Heart left ventricle (tissue), 16 donors: ENCODE data around the gene PHF21A. TPM values are rescaled to one million over a fixed set of nuclear protein-coding genes. Genes with fewer than 3 reads are reported as not detected.

Experiments used
- ATAC-seq, 4 donors: fragments of 200-7000 bp; cut with Tn5 transposase; one replicate each; pipeline ENCODE4 v1.9.1; 2020 to 2022; ENCODE audit warnings: moderate library complexity in 4 of 4, mild to moderate bottlenecking in 3 of 4, moderate number of reproducible peaks in 1 of 4
- DNase-seq, 5 donors: peaks; one replicate each; pipeline ENCODE4 v3.0.0-alpha.2; 2020
- H3K27ac ChIP-seq, 12 donors: fragments of 200-600 bp; sonication (generic) in 4 of 12; one replicate each; pipeline versions ENCODE4 v1.5.0 to v1.8.0; 2016 to 2022; ENCODE audit warnings: mild to moderate bottlenecking in 2 of 12
- H3K27me3 ChIP-seq, 9 donors: fragments of 200-600 bp; sonication (generic) in 2 of 9; one replicate each; pipeline versions ENCODE4 v1.5.1 to v1.8.0; 2016 to 2022; ENCODE audit warnings: mild to moderate bottlenecking in 3 of 9
- H3K36me3 ChIP-seq, 9 donors: fragments of 200-600 bp; sonication (generic) in 2 of 9; one replicate each; pipeline versions ENCODE4 v1.5.0 to v1.8.0; 2018 to 2022; ENCODE audit warnings: mild to moderate bottlenecking in 2 of 9
- H3K4me1 ChIP-seq, 12 donors: fragments of 200-600 bp; sonication (generic) in 4 of 12; one replicate each; pipeline versions ENCODE4 v1.5.0 to v1.8.0; 2016 to 2022; ENCODE audit warnings: mild to moderate bottlenecking in 3 of 12
- H3K4me3 ChIP-seq, 12 donors: fragments of 200-600 bp; sonication (generic) in 4 of 12; one replicate each; pipeline versions ENCODE4 v1.5.0 to v1.8.0; 2017 to 2022; ENCODE audit warnings: mild to moderate bottlenecking in 9 of 12, moderate library complexity in 4 of 12
- H3K9me3 ChIP-seq, 12 donors: fragments of 200-600 bp; sonication (generic) in 4 of 12; one replicate each; pipeline versions ENCODE4 v1.5.0 to v1.8.0; 2016 to 2022; ENCODE audit warnings: mild to moderate bottlenecking in 1 of 12
- CTCF ChIP-seq, 12 donors: fragments of 200-600 bp; sonication (generic) in 4 of 12; IDR thresholded peaks; one replicate each; pipeline versions ENCODE4 v1.5.0 to v1.8.0; 2018 to 2022; ENCODE audit warnings: antibody characterized with exemption in 12 of 12, mild to moderate bottlenecking in 5 of 12
- POLR2A ChIP-seq, 2 donors: fragments of 450-650 bp; IDR thresholded peaks; one replicate each; pipeline ENCODE4 v1.6.1; 2017; ENCODE audit warnings: antibody characterized with exemption in 2 of 2, mild to moderate bottlenecking in 2 of 2, moderate library complexity in 2 of 2
- WGBS, 4 donors: extraction: QIAGEN DNeasy Blood & Tissue Kit in 2 of 4; methylation state at CpG; one replicate each; pipeline versions ENCODE4 v1.1.5 to v1.1.7; 2013 to 2018; 5-methylcytosine and 5-hydroxymethylcytosine counted together
- intact Hi-C, 10 donors: fragments of 100-400 bp; cut with DNase I; formaldehyde crosslinking; loops; one replicate each; pipeline versions ENCODE4 v1.11.1 to v1.14.2; 2022
- polyA plus RNA-seq, 2 donors: library from polyadenylated mRNA; stranded (reverse); fragments of 200-250 nt; gene quantifications; one replicate each; pipeline ENCODE4 v1.2.3, GENCODE V29; 2013
- total RNA-seq, 9 donors: library from RNA; depleted of rRNA in 2 of 9; stranded (reverse); fragments of >200 nt in 2 of 9; fragmentation: NEBNext Ultra II Directional in 3 of 9; extraction: Animal tissue kit (Norgen Biotek cat#: 25700) in 3 of 9; gene quantifications; one replicate each; pipeline versions ENCODE4 v1.1.0 to v1.2.4, GENCODE V29; 2016 to 2023
- donor health status: ischemic (EF 13 %, LVEDD 7.1; RV severe dilation, severe dysfunction).
- donor health status: healthy with polysubstance abuse.
- donor health status: DM: no; HTN: yes; CAD: no.
- donor health status: DM: no; HTN: no; CAD: no.
- donor health status: ischemic (EF 25% LVEDD 6.9; RV normal size, moderate dysfunction).
- donor health status: ischemic (EF 25% LVEDD 5.7; RV mildly dilated, moderate dysfunction).
- donor health status: healthy.
- donor health status: DM: yes; HTN: yes; CAD: no.
- donor health status: ischemic (EF 35%, LVEDD 5.7; RV mildly dilated, moderate dysfunction).
- donor health status: nonischemic (EF 11% LVEDD 7.7; RV severe dilation, severe dysfunction).
- donor health status: DM: yes; HTN: yes; CAD: no.
- donor health status: PGD.
- donor health status: ischemic (EF 29% LVEDD 5.4; RV normal size, mild dysfunction).
- donor health status: nonischemic (EF 23%, LVEDD 6.1; RV moderate dilation, normal function).

PHF21A gene
- total and polyA plus RNA-seq, 11 donors, result 16.5 to 45.9 (median 36.1) TPM

GRCh38 chr11:45927684-45928413 lies 193.4 kb downstream of the PHF21A start:
- no peak for ATAC-seq
- intact Hi-C loops, result no loop called here
- Histone ChIP-seq H3K36me3 (peaks cover 0 to 20% (median 13%) of the 10 kb centered on the region in 9 donors), H3K4me3 (no peak overlapping the region), H3K27ac (no peak overlapping the region), H3K9me3 (no peaks in the 10 kb centered on the region), H3K27me3 (peaks cover 5 to 18% (median 6%) of the 10 kb centered on the region in 9 donors), H3K4me1 (peaks cover 0 to 30% (median 8%) of the 10 kb centered on the region in 12 donors)
- 95% methylated on average over 15 to 27 of the region's 27 CpGs for WGBS, 4 donors
- peak in 1 of 5 donors; percentile 51 for DNase-seq
- TF ChIP-seq CTCF (IDR thresholded peaks at IDR 0.05) (no peak), POLR2A (IDR thresholded peaks at IDR 0.05) (no peak)

- H3K36me3 ChIP-seq, result peaks cover 0 to 14% (median 9%) of the 10 kb centered on the region in 9 donors
- DNase-seq, result peak in 1 of 5 donors; percentile 40
Observed at GRCh38 chr11:45927332-45927683, 193.9 kb downstream of the PHF21A start.

GRCh38 chr11:45926536-45927331 lies 194.5 kb downstream of the PHF21A start:
- no peak for ATAC-seq
- Histone ChIP-seq H3K9me3 (no peaks in the 10 kb centered on the region), H3K4me1 (peaks cover 3 to 40% (median 16%) of the 10 kb centered on the region in 12 donors), H3K27me3 (peaks cover 13 to 29% (median 17%) of the 10 kb centered on the region in 9 donors), H3K4me3 (no peak overlapping the region), H3K27ac (peak overlapping the region in 1 of 12 donors; percentile 37), H3K36me3 (peaks cover 0 to 8% (median 3%) of the 10 kb centered on the region in 9 donors)
- peak in 2 of 5 donors; percentile 4 to 40 for DNase-seq
- TF ChIP-seq POLR2A (IDR thresholded peaks at IDR 0.05), result no peak
- TF ChIP-seq CTCF (IDR thresholded peaks at IDR 0.05), result no peak
- intact Hi-C loops, result no loop called here
- WGBS, 4 donors, result 84 to 94% (median 88%) methylated on average over 10 to 12 of the region's 12 CpGs

More at GRCh38 chr11:45927332-45927683, 193.9 kb downstream of the PHF21A start:
- no peaks in the 10 kb centered on the region for H3K9me3 ChIP-seq
- H3K4me1 ChIP-seq, result peaks cover under 1 to 34% (median 12%) of the 10 kb centered on the region in 12 donors
- peak overlapping the region in 1 of 12 donors; percentile 37 for H3K27ac ChIP-seq
- WGBS, 4 donors, result 77 to 86% (median 81%) methylated on average over 15 of the region's 15 CpGs
- intact Hi-C loops, result no loop called here
- TF ChIP-seq CTCF (IDR thresholded peaks at IDR 0.05) (no peak), POLR2A (IDR thresholded peaks at IDR 0.05) (no peak)
- H3K4me3 ChIP-seq, result no peak overlapping the region
- no peak for ATAC-seq
- peaks cover 8 to 23% (median 11%) of the 10 kb centered on the region in 9 donors for H3K27me3 ChIP-seq

GRCh38 chr11:45926001-45926401 lies 195.3 kb downstream of the PHF21A start:
- Histone ChIP-seq H3K4me1 (peaks cover 3 to 34% (median 17%) of the 10 kb centered on the region in 12 donors), H3K27ac (no peak overlapping the region), H3K4me3 (no peak overlapping the region), H3K27me3 (peaks cover 14 to 32% (median 17%) of the 10 kb centered on the region in 9 donors), H3K36me3 (peaks cover 0 to 1% (median 0%) of the 10 kb centered on the region in 9 donors), H3K9me3 (no peaks in the 10 kb centered on the region)
- no peak for ATAC-seq
- no peak for DNase-seq
- TF ChIP-seq CTCF (IDR thresholded peaks at IDR 0.05) (no peak), POLR2A (IDR thresholded peaks at IDR 0.05) (no peak)
- intact Hi-C loops, result no loop called here
- WGBS, 4 donors, result 44 to 64% (median 58%) methylated on average over 10 to 12 of the region's 12 CpGs
